Measurements from ENCODE around the gene GRIK4.

Gene GRIK4

DNA sequence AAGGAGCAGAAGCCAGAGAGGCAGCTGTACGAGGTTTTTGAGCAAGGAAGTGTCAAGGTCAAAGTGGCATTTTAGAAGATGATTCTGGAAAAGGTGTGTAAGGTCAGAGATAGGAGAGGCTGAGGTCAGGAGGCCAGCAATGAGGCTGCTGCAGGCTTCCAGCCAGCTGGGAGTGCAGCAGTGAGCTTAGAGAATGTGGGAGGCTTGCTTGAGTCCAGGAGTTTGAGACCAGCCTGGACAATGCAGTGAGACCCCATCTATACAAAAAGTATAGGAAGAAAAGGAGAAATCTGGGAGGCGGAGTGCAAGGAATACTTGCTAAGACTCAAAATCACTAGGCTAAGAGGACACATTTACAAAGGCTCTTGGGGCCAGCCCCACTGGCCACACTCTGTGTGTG, 96.5 kb downstream of the GRIK4 start:
- no peaks in the 10 kb centered on the region for H3K27me3 ChIP-seq (ENCODE audit: insufficient read depth, low read depth)
- no peak overlapping the region for H2AFZ ChIP-seq (ENCODE audit: low read depth)
- H3K4me3 ChIP-seq (IDR thresholded peaks at IDR 0.05; ENCODE audit: insufficient read depth, low read depth, low read length), result no peak overlapping the region
- H3K4me1 ChIP-seq (ENCODE audit: low read depth, poor library complexity, severe bottlenecking), result no peaks in the 10 kb centered on the region
- no peak overlapping the region for H3K4me2 ChIP-seq
- H3K36me3 ChIP-seq (ENCODE audit: insufficient read depth), result no peaks in the 10 kb centered on the region
- H3K27ac ChIP-seq, result no peak overlapping the region
- TF ChIP-seq, protein P1, sequence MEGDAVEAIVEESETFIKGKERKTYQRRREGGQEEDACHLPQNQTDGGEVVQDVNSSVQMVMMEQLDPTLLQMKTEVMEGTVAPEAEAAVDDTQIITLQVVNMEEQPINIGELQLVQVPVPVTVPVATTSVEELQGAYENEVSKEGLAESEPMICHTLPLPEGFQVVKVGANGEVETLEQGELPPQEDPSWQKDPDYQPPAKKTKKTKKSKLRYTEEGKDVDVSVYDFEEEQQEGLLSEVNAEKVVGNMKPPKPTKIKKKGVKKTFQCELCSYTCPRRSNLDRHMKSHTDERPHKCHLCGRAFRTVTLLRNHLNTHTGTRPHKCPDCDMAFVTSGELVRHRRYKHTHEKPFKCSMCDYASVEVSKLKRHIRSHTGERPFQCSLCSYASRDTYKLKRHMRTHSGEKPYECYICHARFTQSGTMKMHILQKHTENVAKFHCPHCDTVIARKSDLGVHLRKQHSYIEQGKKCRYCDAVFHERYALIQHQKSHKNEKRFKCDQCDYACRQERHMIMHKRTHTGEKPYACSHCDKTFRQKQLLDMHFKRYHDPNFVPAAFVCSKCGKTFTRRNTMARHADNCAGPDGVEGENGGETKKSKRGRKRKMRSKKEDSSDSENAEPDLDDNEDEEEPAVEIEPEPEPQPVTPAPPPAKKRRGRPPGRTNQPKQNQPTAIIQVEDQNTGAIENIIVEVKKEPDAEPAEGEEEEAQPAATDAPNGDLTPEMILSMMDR (conservative IDR thresholded peaks at IDR 0.05; ENCODE audit: low read depth, low read length), result no peak
- no peaks in the 10 kb centered on the region for H3K79me2 ChIP-seq (ENCODE audit: insufficient read depth, low read depth)
- no peak overlapping the region for H3K9ac ChIP-seq
- no peaks in the 10 kb centered on the region for H4K20me1 ChIP-seq (ENCODE audit: insufficient read depth)

DNA sequence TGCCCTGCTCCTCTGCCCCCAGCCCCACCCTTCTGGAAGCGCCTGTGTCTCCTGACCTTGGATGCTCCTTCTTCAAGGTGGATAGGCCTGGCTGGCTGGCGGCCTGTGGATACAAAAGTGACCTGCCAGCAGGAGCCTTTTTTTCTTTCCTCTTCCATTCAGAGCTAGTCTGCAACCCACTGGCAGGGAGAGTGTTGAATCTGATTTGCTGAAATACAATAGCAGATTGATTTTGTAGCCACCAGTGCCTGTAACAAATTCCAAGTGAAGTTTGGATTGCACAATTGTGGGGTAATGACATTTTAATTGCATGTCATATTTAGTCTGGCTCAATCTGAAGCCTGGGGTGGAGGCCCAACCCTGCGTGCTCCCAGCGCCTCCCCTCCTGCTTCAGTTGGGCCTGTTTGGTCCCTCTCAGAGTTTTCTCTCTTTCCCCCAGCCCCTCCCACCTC, 97.2 kb downstream of the GRIK4 start:
- Histone ChIP-seq H3K36me3 (ENCODE audit: insufficient read depth) (no peaks in the 10 kb centered on the region), H3K4me3 (IDR thresholded peaks at IDR 0.05; ENCODE audit: insufficient read depth, low read depth, low read length) (no peak overlapping the region), H4K20me1 (ENCODE audit: insufficient read depth) (no peaks in the 10 kb centered on the region), H3K4me2 (no peak overlapping the region), H3K79me2 (ENCODE audit: insufficient read depth, low read depth) (no peaks in the 10 kb centered on the region), H3K27ac (no peak overlapping the region), H3K4me1 (ENCODE audit: low read depth, poor library complexity, severe bottlenecking) (no peaks in the 10 kb centered on the region), H2AFZ (ENCODE audit: low read depth) (no peak overlapping the region), H3K27me3 (ENCODE audit: insufficient read depth, low read depth) (no peaks in the 10 kb centered on the region), H3K9ac (no peak overlapping the region)
- TF ChIP-seq, protein P1 (conservative IDR thresholded peaks at IDR 0.05; ENCODE audit: low read depth, low read length), result no peak

DNA sequence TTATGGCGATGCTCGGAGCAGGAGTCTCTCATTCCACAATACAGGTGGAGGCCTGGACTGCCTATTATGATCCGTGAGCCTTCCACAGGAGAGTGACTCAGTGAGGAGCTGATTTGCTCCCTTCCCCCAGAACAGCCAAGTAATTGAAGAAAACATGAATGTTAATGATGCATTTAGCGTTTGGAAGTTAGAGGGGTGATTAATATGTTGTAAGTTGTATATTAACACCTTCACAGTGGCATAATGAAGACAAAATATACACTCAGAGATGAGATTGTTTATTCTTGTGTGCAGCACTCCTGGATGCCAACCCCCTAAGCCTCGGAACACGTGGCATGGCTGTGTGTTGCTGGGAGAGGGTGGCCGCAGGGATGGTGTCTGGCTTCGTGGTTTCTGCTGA, 98.6 kb downstream of the GRIK4 start:
- no peaks in the 10 kb centered on the region for H3K4me1 ChIP-seq (ENCODE audit: low read depth, poor library complexity, severe bottlenecking)
- no peaks in the 10 kb centered on the region for H3K36me3 ChIP-seq (ENCODE audit: insufficient read depth)
- no peak overlapping the region for H3K4me2 ChIP-seq
- H3K9ac ChIP-seq, result no peak overlapping the region
- H3K4me3 ChIP-seq (IDR thresholded peaks at IDR 0.05; ENCODE audit: insufficient read depth, low read depth, low read length), result no peak overlapping the region
- TF ChIP-seq, protein P1 (conservative IDR thresholded peaks at IDR 0.05; ENCODE audit: low read depth, low read length), result no peak
- no peak overlapping the region for H2AFZ ChIP-seq (ENCODE audit: low read depth)
- H3K27ac ChIP-seq, result no peak overlapping the region
- no peaks in the 10 kb centered on the region for H3K79me2 ChIP-seq (ENCODE audit: insufficient read depth, low read depth)
- no peaks in the 10 kb centered on the region for H4K20me1 ChIP-seq (ENCODE audit: insufficient read depth)
- H3K27me3 ChIP-seq (ENCODE audit: insufficient read depth, low read depth), result no peaks in the 10 kb centered on the region

DNA sequence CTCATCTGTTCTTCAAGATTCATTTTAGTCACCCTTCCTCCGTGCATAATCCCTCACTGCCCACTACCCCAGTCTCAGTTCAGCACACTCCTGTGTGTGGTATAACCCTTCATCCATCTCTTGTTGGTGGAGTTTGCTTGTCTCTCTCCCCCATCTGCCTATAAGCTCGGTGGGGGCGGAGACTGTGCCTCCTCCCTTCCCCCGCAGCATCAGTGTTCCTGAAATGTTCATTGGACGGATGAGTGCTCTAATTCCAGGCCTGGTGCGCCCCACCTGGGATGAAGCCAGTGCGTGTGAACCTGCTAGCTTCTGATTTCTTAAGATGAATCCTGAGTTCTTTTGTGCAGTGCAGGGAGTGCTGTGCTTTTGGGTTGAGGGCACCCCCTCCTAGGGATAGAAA, 100.0 kb downstream of the GRIK4 start:
- no peak overlapping the region for H3K9ac ChIP-seq
- H4K20me1 ChIP-seq (ENCODE audit: insufficient read depth), result no peaks in the 10 kb centered on the region
- H3K27me3 ChIP-seq (ENCODE audit: insufficient read depth, low read depth), result no peaks in the 10 kb centered on the region
- H3K4me2 ChIP-seq, result no peak overlapping the region
- no peak overlapping the region for H3K27ac ChIP-seq
- no peaks in the 10 kb centered on the region for H3K79me2 ChIP-seq (ENCODE audit: insufficient read depth, low read depth)
- H3K36me3 ChIP-seq (ENCODE audit: insufficient read depth), result no peaks in the 10 kb centered on the region
- no peak overlapping the region for H3K4me3 ChIP-seq (IDR thresholded peaks at IDR 0.05; ENCODE audit: insufficient read depth, low read depth, low read length)
- H3K4me1 ChIP-seq (ENCODE audit: low read depth, poor library complexity, severe bottlenecking), result no peaks in the 10 kb centered on the region
- no peak overlapping the region for H2AFZ ChIP-seq (ENCODE audit: low read depth)
- TF ChIP-seq, protein P1 (conservative IDR thresholded peaks at IDR 0.05; ENCODE audit: low read depth, low read length), result no peak
